SU-DHL-6 (cell line): ENCODE results near the gene MCEE.

Experiments used
- CTCF ChIP-seq: fragments of 200-600 bp; sonication (generic); IDR thresholded peaks from one replicate; pipeline ENCODE4 v1.5.1; 2017; ENCODE audit warnings: antibody characterized with exemption, mild to moderate bottlenecking, low read length, moderate library complexity; ENCODE audit not compliant: insufficient read depth, poor library complexity, severe bottlenecking
- EZH2phosphoT487 ChIP-seq: fragments of 200-600 bp; sonication (generic), shearing (Covaris generic); conservative IDR thresholded peaks from 2 replicates; pipeline ENCODE4 v1.6.1; 2018; ENCODE audit warnings: mild to moderate bottlenecking, antibody characterized with exemption, low read length, moderate library complexity, mixed read lengths

DNA sequence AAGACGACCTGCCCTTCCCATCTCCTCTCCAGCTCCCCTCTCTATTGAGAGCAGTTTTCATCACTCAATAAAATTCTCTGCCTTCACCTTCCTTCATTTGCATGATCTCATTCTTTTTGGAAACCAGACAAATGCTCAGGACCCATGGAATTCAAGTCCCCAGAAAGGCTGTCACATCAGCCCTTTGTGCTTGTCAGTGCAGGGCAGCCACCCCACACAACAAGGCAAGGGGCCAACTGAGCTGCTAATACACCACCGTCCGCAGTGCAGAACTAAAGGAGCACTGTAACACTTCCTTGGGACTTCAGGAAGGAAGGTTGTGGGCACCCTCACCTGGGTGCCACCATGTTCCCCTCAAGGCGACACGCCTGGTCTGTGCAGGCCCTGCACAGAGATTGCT, 26.2 kb downstream of the MCEE start:
- TF ChIP-seq CTCF, result no peak
- no peak for TF ChIP-seq EZH2phosphoT487
